ENCODE data around the gene TTC3.

The TTC3 gene

DNA sequence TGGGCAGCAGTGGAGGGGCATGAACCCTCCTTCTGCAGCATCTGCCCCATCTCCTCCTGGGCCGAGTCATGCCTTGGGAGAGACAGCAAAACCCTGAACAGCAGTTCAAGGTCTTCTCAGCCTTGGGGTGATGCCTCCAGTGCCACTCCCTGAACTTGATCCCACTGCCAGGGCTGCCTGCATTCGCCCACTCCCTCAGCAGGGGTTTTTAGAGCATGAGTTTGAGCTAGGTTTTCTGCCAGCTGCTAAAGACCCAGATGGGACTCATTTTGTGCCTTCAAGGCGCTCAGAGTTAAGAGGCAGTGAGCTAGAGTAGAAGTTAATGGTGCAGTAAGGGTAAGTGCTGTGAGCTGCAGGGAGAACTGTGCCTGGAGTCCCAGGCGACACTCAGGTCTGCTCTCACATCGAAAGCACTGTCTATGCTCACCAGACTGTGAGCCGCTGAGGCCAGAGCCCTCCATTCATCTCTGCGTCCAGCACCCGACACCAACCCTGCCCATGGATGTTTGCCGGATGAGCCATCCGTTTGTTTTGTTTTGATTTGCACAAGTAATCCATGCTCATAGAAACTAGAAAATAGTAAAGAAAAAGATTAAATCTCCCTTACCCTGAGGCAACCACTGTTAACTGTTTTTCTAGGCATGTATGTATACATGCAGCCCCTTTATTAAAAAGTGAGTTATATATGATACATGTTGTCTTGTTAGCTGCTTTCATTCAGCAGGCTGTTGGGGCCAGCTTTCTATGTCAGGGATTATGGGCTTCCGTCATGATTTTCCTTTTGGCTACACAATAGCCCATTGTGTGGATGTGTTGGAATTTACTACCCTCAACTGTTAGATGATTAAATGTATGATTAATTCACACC, 126.2 kb downstream of the TTC3 start:
- Histone ChIP-seq H3K9ac (ENCODE audit: low read depth, low read length) (no peak overlapping the region), H2AFZ (ENCODE audit: low read depth, low read length) (no peak overlapping the region), H3K79me2 (ENCODE audit: insufficient read depth, low read length) (no peaks in the 10 kb centered on the region), H3K4me3 (ENCODE audit: low read depth in 1 of 2, low read length in 2 of 2) (no peak overlapping the region), H3K27ac (ENCODE audit: low read length) (no peak overlapping the region), H4K20me1 (ENCODE audit: insufficient read depth, low read length) (no peaks in the 10 kb centered on the region), H3K4me2 (ENCODE audit: insufficient read depth, low read length) (no peak overlapping the region), H3K4me1 (ENCODE audit: insufficient read depth, low read length) (no peaks in the 10 kb centered on the region), H3K9me3 (ENCODE audit: insufficient read depth, low read length, severe bottlenecking) (no peaks in the 10 kb centered on the region), H3K36me3 (ENCODE audit: insufficient read depth, low read length) (peaks cover 82% of the 10 kb centered on the region), H3K27me3 (ENCODE audit: insufficient read depth, low read length, poor library complexity) (no peaks in the 10 kb centered on the region)
- DNase-seq = no peak
- ATAC-seq (ENCODE audit: insufficient read depth, low read depth) = no peak
- no peak for TF ChIP-seq EZH2 (IDR thresholded peaks at IDR 0.05; ENCODE audit: borderline replicate concordance, low read depth, low read length, severe bottlenecking)
- no peak for TF ChIP-seq CTCF (IDR thresholded peaks at IDR 0.05; ENCODE audit: borderline replicate concordance, extremely low read depth, low read length, poor library complexity, severe bottlenecking)

- TF ChIP-seq EZH2 (IDR thresholded peaks at IDR 0.05; ENCODE audit: borderline replicate concordance, low read depth, low read length, severe bottlenecking) = no peak
- no peak for TF ChIP-seq CTCF (IDR thresholded peaks at IDR 0.05; ENCODE audit: borderline replicate concordance, extremely low read depth, low read length, poor library complexity, severe bottlenecking)
- Histone ChIP-seq H2AFZ (ENCODE audit: low read depth, low read length) (no peak overlapping the region), H3K27ac (ENCODE audit: low read length) (no peak overlapping the region), H3K36me3 (ENCODE audit: insufficient read depth, low read length) (peaks cover 66% of the 10 kb centered on the region), H3K4me3 (ENCODE audit: low read depth in 1 of 2, low read length in 2 of 2) (no peak overlapping the region), H3K9ac (ENCODE audit: low read depth, low read length) (no peak overlapping the region), H3K79me2 (ENCODE audit: insufficient read depth, low read length) (no peaks in the 10 kb centered on the region), H4K20me1 (ENCODE audit: insufficient read depth, low read length) (no peaks in the 10 kb centered on the region), H3K4me1 (ENCODE audit: insufficient read depth, low read length) (no peaks in the 10 kb centered on the region), H3K4me2 (ENCODE audit: insufficient read depth, low read length) (no peak overlapping the region), H3K9me3 (ENCODE audit: insufficient read depth, low read length, severe bottlenecking) (no peaks in the 10 kb centered on the region), H3K27me3 (ENCODE audit: insufficient read depth, low read length, poor library complexity) (no peaks in the 10 kb centered on the region)
- ATAC-seq (ENCODE audit: insufficient read depth, low read depth) (no peak), DNase-seq (no peak)
These were observed 127.8 kb downstream of the TTC3 start for GRCh38 chr21:37200641-37201480.

- Histone ChIP-seq H3K27me3 (ENCODE audit: insufficient read depth, low read length, poor library complexity) (no peaks in the 10 kb centered on the region), H3K27ac (ENCODE audit: low read length) (no peak overlapping the region), H4K20me1 (ENCODE audit: insufficient read depth, low read length) (no peaks in the 10 kb centered on the region), H3K4me3 (ENCODE audit: low read depth in 1 of 2, low read length in 2 of 2) (no peak overlapping the region), H3K9ac (ENCODE audit: low read depth, low read length) (no peak overlapping the region), H3K4me2 (ENCODE audit: insufficient read depth, low read length) (no peak overlapping the region), H2AFZ (ENCODE audit: low read depth, low read length) (no peak overlapping the region), H3K4me1 (ENCODE audit: insufficient read depth, low read length) (no peaks in the 10 kb centered on the region), H3K9me3 (ENCODE audit: insufficient read depth, low read length, severe bottlenecking) (no peaks in the 10 kb centered on the region), H3K36me3 (ENCODE audit: insufficient read depth, low read length) (peaks cover 54% of the 10 kb centered on the region), H3K79me2 (ENCODE audit: insufficient read depth, low read length) (no peaks in the 10 kb centered on the region)
- ATAC-seq (ENCODE audit: insufficient read depth, low read depth) (no peak), DNase-seq (no peak)
- TF ChIP-seq CTCF (IDR thresholded peaks at IDR 0.05; ENCODE audit: borderline replicate concordance, extremely low read depth, low read length, poor library complexity, severe bottlenecking) = no peak
- no peak for TF ChIP-seq EZH2 (IDR thresholded peaks at IDR 0.05; ENCODE audit: borderline replicate concordance, low read depth, low read length, severe bottlenecking)
These were observed 129.4 kb downstream of the TTC3 start for GRCh38 chr21:37202221-37203110.

Data from DND-41 (cell line).